HG03575 (cell line): Measurements from ENCODE around the gene PER1.

Experiments used
- ATAC-seq: cut with Tn5 transposase; IDR thresholded peaks from one replicate; pipeline ENCODE4 v1.9.1; 2021; ENCODE audit not compliant: unreplicated experiment, insufficient number of reproducible peaks, low FRiP score; ENCODE audit errors: extremely low read depth

The PER1 gene

GRCh38 chr17:8123695-8124349 is 28.4 kb downstream of the PER1 start, which contains the start of gene HES7:
Gene HES7 (minus strand): TSS chr17:8124106. CDS start chr17:8124084, 22 bp downstream.
- ATAC-seq: no peak

GRCh38 chr17:8122924-8123694 is 29.1 kb downstream of the PER1 start:
- ATAC-seq: no peak

GRCh38 chr17:8122422-8122923 is 29.7 kb downstream of the PER1 start:
- ATAC-seq: no peak

GRCh38 chr17:8121681-8122421 is 30.4 kb downstream of the PER1 start:
- ATAC-seq: no peak

GRCh38 chr17:8121407-8121680 is 30.9 kb downstream of the PER1 start:
- no peak for ATAC-seq

- ATAC-seq: no peak
Measured at GRCh38 chr17:8120520-8121406, 31.4 kb downstream of the PER1 start.

- peak; percentile 36 for ATAC-seq
Measured at GRCh38 chr17:8119581-8120519, 32.4 kb downstream of the PER1 start.

- ATAC-seq: no peak
Measured at GRCh38 chr17:8118769-8119580, 33.2 kb downstream of the PER1 start.

GRCh38 chr17:8117980-8118768 is 34.0 kb downstream of the PER1 start, which contains the start of gene ALOXE3:
Gene ALOXE3 (minus strand): TSS chr17:8118514. CDS start chr17:8117990, 524 bp downstream.
- no peak for ATAC-seq

- ATAC-seq: no peak
Measured at GRCh38 chr17:8117367-8117979, 34.7 kb downstream of the PER1 start.

GRCh38 chr17:8116776-8117175 is 35.4 kb downstream of the PER1 start:
- ATAC-seq: no peak

GRCh38 chr17:8110907-8111306 is 41.3 kb downstream of the PER1 start:
- no peak for ATAC-seq

GRCh38 chr17:8110456-8110804 is 41.8 kb downstream of the PER1 start:
- ATAC-seq: no peak

- ATAC-seq: no peak
Measured at GRCh38 chr17:8109661-8110455, 42.3 kb downstream of the PER1 start.

- ATAC-seq: no peak
Measured at GRCh38 chr17:8108972-8109660, 43.1 kb downstream of the PER1 start.
